ENCODE measurements around the gene SIRT2.

DNA sequence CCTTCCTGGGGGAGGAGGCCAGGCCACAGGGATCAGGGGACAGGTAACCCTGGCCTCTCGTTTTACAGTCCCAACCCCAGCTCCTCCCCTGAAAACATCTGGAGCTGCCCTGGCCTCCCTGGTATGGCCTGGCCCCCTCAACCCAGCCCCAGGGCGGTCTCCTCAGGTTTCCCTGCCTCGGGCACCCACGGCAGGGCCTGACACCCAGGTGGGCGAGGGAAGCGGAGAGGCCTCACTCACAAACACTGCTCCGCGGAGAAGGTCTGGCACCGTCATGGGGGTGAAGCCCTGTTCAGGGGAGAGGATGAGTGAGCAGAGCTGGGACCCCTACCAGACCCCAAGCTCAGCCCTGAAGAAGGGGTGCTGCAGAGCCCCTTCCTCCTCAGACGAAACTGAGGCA lies 19.1 kb upstream of the SIRT2 start:
- TF ChIP-seq PRDM10 (tag by site-specific recombination; IDR thresholded peaks at IDR 0.05) (no peak), ELK4 (IDR thresholded peaks at IDR 0.05; ENCODE audit: borderline replicate concordance, low read depth, low read length) (no peak), PRDM1 (tag by site-specific recombination; IDR thresholded peaks at IDR 0.05) (no peak)
- TF ChIP-seq, protein P1, sequence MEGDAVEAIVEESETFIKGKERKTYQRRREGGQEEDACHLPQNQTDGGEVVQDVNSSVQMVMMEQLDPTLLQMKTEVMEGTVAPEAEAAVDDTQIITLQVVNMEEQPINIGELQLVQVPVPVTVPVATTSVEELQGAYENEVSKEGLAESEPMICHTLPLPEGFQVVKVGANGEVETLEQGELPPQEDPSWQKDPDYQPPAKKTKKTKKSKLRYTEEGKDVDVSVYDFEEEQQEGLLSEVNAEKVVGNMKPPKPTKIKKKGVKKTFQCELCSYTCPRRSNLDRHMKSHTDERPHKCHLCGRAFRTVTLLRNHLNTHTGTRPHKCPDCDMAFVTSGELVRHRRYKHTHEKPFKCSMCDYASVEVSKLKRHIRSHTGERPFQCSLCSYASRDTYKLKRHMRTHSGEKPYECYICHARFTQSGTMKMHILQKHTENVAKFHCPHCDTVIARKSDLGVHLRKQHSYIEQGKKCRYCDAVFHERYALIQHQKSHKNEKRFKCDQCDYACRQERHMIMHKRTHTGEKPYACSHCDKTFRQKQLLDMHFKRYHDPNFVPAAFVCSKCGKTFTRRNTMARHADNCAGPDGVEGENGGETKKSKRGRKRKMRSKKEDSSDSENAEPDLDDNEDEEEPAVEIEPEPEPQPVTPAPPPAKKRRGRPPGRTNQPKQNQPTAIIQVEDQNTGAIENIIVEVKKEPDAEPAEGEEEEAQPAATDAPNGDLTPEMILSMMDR (tag by site-specific recombination; IDR thresholded peaks at IDR 0.05) = no peak
